ENCODE results near the gene CCDC127.
"Not testable (repeated sequence)": the region's sequence is repeated elsewhere in the genome, so short reads cannot be mapped to it uniquely, and the experiment has no call there.

Gene CCDC127, protein sequence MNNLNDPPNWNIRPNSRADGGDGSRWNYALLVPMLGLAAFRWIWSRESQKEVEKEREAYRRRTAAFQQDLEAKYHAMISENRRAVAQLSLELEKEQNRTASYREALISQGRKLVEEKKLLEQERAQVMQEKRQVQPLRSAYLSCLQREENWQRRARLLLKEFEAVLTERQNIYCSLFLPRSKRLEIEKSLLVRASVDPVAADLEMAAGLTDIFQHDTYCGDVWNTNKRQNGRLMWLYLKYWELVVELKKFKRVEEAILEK

DNA sequence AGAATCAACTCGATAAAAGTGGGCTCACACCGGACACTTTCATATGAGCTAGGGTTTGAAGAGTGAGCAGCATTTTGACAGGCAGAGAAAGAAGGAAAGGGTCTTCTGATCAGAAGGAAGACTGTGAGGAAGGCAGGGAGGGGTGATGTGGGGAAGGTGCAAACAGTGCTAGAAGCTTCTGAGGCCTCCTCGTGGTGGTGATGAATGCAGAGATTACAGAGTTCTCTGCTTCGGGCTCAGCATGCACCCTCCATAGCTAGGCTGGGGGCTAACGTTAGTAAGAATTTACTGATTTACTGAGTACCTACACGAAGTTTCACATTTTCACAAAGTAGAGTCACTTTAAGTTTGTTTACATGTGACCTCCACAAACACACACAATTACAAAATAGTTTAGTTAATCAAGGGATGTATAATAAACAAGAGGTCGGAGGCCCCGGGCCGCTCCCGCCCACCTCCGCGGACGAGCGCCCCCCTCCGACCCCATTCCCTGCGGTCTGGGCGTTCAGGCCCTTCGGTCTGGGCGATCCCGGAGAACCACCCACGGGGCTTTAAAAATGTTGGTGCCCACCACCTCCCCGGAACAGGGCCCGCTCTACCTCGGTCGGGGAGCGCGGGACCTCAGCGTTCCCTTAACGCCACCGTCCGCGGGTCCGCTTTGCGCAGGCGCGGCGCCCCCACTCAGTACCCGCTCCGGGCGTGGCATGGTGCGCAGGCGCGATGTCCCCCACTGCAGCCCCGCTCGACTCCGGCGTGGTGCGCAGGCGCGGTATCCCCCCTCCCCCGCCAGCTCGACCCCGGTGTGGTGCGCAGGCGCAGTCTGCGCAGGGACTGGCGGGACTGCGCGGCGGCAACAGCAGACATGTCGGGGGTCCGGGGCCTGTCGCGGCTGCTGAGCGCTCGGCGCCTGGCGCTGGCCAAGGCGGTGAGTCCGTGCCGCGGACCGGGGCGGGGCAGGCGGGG, at the start of gene CCDC127, which contains the start of gene SDHA:
Gene CCDC127, minus strand, starts transcription at position 660 of the 963 bp plus-strand sequence. CDS start 1,304 bp downstream, outside the sequence.
Gene SDHA, plus strand, starts transcription at position 827 of the 963 bp plus-strand sequence. Its CDS starts 36 bp downstream, at position 863.
- peak; percentile 83 to 93 for DNase-seq

DNA sequence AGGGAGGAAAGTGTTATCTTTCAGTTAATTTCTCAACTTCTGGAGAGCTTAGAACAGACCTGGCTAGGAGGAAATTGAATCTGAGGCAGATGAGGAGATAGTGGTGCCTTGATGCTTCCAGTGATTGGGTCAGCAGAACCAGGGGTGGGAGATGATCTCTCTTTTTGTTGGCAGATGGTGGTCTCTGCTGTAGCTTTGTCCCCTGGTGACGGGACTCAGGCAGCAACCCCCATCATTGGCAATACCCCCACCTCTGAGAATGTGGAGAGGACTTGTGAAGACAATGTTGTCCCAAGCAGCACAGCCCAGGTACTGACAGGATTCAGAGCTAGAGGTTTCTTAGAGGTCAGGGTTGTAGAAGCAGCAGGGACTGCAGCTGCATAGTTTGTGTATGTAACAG, 49.8 kb upstream of the CCDC127 start:
- no peak for DNase-seq

DNA sequence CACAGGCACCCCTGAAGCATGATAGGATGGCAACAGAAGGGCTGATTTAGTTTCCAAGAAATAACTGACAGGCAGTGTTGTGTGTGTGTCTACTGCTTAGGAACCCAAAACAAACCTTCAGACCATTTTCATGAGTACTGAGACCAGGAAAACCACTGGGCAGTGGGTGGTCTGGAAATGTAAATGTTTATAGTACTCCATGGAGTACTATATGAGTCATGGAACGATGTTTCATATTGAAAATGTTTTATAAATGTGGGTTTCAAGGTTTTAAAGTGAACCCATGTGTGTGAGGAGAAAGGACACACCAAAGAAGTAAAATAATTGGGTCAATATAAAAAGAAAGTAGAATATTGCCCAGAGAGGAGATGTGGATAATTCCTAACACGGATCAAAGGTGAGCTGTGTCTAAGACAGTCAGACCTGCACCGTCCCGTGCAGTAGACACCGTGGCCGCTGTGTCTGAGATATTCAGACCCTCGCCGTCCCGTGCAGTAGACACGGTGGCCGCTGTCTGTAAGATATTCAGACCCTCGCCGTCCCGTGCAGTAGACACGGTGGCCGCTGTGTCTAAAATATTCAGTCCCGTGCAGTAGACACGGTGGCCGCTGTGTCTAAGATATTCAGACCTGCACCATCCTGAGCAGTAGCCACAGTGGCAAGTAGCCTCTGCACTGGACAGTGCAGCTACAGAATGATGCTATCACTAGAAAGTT, 48.5 kb upstream of the CCDC127 start:
- DNase-seq = not testable (repeated sequence)

DNA sequence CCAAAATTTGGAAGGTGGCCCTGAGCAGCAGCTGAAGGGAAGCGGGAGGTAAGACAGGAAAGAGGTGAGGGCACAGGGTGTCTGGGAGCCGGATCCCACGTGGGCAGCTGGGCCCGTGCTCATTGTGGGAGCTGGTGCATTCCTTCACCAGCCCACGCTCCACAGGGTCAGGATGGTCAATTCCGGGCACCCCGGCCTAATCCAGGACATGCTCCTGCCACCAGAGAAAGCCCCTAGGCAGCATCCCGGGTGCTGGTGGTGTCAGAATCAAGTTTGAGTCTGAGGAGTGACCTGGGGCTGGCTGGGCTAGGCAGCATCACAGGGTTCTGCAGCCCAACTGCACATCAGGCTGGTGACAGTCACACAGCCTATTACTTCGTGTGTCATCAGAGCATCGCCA, 46.4 kb upstream of the CCDC127 start:
- DNase-seq = no peak

DNA sequence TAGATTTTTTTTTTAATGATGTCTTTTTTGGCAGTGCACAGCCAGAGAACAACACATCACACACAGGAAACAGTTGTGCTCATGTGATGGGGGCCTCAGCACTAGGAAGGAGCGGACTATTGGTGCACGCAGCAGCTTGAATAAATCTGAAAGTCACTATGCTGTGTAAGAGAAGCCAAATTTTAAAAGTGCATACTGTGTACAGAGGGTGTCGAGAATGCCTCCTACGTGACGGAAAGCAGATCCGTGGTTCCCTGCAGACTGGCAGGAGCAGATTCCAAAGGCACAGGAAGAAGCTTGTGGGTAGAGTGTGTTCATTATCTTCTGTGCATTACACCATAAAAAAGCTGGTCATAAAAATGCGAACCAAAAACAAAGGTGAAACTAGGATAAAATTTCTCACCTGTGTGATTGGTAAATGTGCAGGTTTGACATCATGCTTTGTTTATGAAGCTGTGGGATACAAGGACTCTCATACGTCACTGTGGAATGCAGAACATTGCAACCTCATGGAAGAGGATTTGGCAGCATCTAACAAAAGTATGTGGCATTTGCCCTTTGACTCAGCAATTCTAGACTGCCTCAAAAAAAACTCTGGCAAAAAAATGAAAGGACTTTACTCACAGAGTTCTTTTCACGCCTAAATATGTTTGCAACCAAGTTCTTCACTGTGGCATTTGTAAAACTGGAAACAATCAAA, 45.5 kb upstream of the CCDC127 start:
- not testable (repeated sequence) for DNase-seq

DNA sequence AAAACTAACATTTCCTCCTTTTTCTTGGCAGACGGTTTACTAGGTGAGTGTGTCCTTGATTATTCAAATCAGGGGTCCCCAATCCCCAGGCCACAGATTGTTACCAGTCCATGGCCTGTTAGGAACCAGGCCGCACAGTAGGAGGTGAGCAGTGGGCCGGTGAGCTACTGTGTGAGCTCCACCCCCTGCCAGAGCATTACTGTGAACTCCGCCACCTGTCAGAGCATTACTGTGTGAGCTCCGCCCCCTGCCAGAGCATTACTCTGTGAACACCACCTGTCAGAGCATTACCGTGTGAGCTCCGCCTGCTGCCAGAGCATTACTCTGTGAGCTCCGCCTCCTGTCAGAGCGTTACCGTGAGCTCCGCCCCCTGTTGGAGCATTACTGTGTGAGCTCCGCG, 39.2 kb upstream of the CCDC127 start:
- no peak for DNase-seq

DNA sequence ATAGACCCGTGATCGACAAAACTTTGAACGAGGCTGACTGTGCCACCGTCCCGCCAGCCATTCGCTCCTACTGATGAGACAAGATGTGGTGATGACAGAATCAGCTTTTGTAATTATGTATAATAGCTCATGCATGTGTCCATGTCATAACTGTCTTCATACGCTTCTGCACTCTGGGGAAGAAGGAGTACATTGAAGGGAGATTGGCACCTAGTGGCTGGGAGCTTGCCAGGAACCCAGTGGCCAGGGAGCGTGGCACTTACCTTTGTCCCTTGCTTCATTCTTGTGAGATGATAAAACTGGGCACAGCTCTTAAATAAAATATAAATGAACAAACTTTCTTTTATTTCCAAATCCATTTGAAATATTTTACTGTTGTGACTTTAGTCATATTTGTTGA, 38.4 kb upstream of the CCDC127 start:
- DNase-seq = not testable (repeated sequence)

DNA sequence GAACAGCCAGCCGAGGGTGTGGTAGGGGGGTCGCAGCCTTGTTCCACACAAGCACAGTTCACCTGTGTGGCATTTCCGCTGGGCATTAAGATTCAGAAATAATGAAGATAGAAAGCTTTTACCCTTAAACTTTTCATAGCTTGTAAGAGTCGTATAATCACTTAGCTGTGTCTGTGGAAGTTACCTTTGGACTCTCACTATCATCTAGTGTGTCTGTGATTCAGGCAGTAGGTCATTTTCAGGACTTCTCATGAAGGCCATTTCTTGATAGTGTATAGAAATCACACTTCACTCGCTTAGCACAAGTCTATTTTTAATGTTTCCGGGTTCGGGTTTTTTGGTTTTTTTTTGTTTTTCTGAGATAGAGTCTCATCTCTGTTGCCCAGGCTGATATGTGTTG, 37.2 kb upstream of the CCDC127 start:
- not testable (repeated sequence) for DNase-seq

DNA sequence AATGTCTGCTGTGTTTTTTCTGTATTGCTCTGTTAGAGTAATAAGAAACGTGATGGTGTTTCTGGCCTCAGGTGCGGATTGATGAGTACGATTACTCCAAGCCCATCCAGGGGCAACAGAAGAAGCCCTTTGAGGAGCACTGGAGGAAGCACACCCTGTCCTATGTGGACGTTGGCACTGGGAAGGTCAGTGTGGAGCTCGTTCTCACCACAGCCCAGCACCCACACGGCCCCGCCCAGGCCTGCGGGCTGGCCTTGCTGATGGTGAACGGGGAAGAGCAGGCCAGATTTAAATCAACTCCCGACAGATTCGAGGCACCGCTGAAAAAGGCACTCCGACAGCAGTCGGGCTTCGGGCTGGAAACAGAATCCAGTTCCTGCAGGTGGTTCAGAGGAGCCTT, 36.4 kb upstream of the CCDC127 start:
- DNase-seq = not testable (repeated sequence)

DNA sequence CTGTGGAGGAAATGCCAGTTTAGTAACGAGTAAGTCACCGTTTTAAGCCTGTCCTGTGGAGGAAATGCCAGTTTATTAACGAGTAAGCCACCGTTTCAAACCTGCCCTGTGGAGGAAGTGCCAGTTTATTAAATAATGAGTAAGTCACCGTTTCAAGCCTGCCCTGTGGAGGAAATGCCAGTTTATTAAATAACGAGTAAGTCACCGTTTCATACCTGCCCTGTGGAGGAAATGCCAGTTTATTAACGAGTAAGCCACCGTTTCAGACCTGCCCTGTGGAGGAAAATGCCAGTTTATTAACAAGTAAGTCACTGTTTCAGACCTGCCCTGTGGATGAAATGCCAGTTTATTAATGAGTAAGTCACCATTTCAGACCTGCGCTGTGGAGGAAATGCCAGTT, 34.6 kb upstream of the CCDC127 start:
- DNase-seq = no peak

DNA sequence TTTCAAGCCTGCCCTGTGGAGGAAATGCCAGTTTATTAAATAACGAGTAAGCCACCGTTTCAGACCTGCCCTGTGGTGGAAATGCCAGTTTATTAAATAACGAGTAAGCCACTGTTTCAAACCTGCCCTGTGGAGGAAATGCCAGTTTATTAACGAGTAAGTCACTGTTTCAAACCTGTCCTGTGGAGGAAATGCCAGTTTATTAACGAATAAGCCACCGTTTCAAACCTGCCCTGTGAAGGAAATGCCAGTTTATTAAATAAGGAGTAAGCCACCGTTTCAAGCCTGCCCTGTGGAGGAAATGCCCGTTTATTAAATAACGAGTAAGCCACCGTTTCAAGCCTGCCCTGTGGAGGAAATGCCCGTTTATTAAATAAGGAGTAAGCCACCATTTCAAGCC, 34.0 kb upstream of the CCDC127 start:
- DNase-seq = not testable (repeated sequence)

DNA sequence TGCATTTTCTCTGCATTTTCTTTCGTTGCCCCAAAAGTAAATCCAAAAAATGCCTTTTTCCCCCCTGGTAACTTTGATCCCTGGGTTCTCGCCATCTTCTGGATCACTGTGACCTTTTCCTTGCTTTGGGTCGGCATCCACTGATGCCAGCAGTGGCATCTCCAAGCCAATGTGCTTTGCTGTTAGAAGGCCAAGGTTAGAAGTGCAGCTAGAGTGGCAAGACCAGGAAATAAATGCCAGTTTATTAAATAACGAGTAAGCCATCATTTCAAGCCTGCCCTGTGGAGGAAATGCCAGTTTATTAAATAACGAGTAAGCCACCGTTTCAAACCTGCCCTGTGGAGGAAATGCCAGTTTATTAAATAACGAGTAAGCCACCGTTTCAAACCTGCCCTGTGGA, 33.6 kb upstream of the CCDC127 start:
- not testable (repeated sequence) for DNase-seq

DNA sequence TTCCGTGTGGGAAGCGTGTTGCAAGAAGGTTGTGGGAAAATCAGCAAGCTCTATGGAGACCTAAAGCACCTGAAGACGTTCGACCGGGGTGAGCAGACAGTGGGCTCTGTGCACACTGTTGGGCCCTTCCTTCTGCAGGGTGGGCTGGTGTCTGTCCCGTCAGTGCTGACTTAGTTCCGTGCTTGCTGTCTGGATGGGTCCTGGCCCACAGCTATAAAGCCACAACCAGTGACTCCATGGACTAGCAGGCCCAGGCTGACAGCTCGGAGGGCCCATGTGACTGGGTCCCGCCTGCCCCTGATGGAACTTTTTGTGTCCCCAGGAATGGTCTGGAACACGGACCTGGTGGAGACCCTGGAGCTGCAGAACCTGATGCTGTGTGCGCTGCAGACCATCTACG, 33.1 kb upstream of the CCDC127 start:
- not testable (repeated sequence) for DNase-seq

DNA sequence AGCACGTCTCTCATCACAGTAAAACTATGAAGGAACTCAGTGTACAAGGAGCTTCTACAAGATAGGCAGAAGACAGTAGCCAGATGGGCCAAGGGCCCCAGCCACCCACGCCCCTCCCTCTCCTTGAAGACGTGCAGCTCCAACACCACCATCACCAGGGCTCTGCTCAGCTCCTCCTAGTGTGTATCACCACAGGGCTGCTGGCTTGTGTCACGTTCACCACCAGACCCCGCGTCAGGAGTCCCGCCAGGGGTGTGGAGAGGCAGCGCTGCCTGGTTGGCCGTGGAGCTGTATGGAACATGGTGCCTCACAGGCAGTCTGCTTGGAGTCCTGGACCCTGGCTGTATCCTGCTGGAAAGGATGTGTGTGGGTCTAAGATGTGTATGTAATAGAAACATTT, 32.4 kb upstream of the CCDC127 start:
- DNase-seq = not testable (repeated sequence)

DNA sequence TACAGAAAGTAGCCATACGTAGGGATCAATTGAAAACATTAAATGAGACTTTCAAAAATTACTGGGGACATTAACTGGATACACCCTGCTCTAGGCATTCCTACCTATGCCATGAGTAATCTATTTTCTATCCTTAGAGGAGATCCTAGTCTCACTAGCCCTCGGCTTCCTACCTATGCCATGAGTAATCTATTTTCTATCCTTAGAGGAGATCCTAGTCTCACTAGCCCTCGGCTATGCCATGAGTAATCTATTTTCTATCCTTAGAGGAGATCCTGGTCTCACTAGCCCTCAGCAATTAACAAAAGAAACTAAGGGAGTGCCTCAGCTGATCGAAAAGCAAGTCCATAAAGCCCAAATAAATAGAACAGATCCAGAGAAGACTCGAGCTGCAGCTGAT, 27.8 kb upstream of the CCDC127 start:
- not testable (repeated sequence) for DNase-seq

DNA sequence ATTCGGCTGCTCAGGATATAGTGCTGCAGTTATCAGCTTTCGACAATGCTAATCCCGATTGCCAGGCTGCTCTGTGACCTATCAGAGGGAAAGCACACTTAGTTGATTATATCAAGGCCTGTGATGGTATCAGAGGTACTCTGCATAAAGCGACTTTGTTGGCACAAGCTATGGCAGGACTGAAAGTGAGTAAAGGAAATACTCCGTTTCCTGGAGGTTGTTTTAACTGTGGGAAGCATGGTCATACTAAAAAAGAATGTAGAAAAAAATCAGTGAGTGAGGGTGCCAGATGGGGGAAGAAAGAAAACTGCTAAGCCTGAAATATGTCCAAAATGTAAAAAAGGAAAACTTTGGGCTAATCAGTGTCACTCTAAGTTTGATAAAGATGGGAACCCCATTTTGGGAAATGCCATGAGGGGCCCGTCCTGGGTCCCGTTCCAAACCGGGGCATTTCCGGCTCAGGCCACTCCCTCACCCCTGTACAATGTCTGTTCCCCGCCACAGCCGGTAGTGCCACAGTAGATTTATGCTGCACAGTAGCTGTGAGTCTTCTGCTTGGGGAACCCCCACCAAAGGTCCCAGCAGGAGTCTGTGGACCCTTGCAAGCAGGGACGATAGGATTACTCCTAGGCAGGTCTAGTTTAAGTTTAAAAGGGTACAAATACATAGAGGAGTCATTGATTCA, 25.9 kb upstream of the CCDC127 start:
- DNase-seq = not testable (repeated sequence)

DNA sequence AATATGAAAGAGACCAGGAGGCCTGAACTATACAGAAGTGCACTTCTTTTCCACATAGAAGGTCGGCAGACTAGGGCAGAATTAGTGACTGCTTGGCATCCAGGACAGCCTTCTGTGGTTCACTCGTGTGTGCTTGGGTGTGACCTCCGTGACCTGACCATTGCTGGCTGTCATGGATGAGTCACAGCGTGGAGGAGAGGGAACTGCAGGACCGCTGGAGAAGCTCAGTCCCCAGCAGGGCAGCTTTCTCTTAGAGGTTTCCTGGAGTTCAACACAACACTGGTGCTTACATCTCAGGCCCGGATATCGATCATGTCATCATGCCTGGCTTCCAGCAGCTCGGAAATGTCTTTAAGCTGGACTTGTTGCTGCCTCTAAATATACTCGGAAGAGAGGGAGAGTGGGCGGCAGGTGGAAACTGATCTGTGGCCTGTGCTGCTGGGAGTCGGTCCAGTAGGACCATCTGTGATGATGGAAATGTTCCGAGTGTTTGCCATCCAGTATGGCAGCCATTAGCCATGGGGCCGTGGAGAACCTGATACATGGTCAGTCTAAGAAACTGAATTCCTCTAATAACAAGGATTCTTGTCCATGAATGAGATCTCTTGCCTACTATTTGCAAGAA, 23.2 kb upstream of the CCDC127 start:
- DNase-seq = not testable (repeated sequence)

DNA sequence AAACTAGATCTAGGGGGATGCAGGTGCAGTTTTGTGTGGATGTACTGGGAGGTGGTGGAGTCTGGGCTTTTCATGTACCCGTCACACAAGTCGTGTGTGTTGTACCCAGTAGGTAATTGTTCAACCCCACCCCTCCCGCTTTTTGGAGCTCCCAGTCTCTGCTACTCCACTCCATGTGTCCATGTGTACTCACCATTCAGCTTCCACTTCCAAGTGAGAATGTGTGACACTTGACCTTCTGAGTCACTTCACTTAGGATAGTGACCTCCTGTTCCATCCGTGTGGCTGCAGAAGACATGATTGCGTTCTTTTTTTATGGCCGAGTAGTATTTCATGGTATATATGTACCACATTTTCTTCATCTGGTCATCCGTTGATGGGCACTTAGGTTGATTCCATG, 22.6 kb upstream of the CCDC127 start:
- DNase-seq = not testable (repeated sequence)

DNA sequence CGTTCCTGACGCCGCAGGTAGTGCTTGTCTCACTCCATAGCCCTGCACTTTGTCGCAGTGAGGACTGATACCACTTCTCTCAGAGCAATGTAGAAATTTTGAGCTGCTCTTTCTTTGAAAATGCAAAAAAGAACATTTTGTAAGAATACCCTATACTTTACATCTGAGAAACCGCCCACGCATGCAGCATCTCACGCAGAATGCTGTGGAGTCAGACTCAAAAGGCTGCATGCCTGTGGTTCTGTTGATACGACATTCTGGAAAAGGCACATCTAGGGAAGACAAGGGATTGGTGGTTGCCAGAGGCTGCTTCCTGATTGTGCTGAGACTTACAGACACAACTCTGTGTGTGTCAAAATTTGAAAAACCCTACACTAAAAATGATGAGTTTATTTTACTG, 20.0 kb upstream of the CCDC127 start:
- DNase-seq = not testable (repeated sequence)

DNA sequence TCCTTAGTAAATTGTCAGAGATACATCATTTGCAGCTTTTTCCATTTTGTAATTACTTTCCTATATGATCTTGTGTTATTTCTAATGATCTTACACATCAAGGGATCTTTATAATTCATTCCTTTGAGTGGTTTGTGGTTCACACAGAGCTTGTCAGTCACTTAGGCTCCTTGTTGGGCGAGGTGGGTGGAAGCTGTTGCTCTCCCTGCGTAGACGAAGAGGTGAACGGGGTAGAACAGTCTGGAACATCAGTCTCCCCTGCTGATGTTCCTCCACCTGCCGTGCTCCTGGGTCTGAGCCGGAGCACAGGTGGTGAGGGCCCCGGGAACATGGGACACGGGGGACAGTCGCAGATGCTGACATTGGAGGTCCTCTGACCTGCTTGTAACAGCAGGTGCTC, 17.6 kb upstream of the CCDC127 start:
- not testable (repeated sequence) for DNase-seq

DNA sequence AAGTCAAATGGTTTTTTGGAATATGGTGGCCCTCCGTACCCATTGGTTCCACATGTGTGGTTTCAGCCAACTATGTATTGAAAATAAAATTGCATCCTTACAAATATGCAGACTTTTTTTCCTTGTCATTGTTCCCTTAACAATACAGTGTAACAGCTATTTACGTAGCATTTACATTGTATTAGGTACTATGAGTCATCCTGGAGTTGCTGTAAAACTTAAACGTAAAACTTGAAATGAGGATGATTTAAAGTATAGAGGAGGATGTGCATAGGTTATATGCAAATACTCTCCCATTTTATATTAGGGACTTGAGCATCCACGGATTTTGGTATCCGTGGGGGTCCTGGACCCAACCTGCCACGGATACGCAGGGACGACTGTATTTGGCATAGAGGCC, 16.5 kb upstream of the CCDC127 start:
- DNase-seq = no peak
